Thymus (tissue), 11 donors: ENCODE results near the gene HSFX3. TPM values are rescaled to one million over a fixed set of nuclear protein-coding genes. Genes with fewer than 3 reads are reported as not detected.
"Not testable (repeated sequence)": the region's sequence is repeated elsewhere in the genome, so short reads cannot be mapped to it uniquely, and the experiment has no call there.

ENCODE experiments used
- DNase-seq, 9 donors: peaks; one replicate each; pipeline ENCODE4 v3.0.0-alpha.2; 2013; ENCODE audit warnings: low spot score in 9 of 9, low read depth in 6 of 9, missing footprints in 1 of 9
- H3K27ac ChIP-seq, 2 donors: one replicate each; pipeline ENCODE4 v1.5.1; 2013; ENCODE audit warnings: control low read depth in 1 of 2, low read depth in 1 of 2, low read length in 1 of 2, mild to moderate bottlenecking in 1 of 2, moderate library complexity in 1 of 2
- H3K27me3 ChIP-seq, 2 donors: one replicate each; pipeline ENCODE4 v1.5.1; 2013; ENCODE audit warnings: low read length in 1 of 2; ENCODE audit not compliant: control insufficient read depth in 2 of 2, insufficient read depth in 1 of 2
- H3K36me3 ChIP-seq, 2 donors: one replicate each; pipeline ENCODE4 v1.5.1; 2013; ENCODE audit warnings: low read length in 1 of 2, mild to moderate bottlenecking in 1 of 2, moderate library complexity in 1 of 2; ENCODE audit not compliant: control insufficient read depth in 2 of 2, insufficient read depth in 2 of 2
- H3K4me1 ChIP-seq, 2 donors: one replicate each; pipeline ENCODE4 v1.5.1; 2013; ENCODE audit warnings: low read length in 2 of 2; ENCODE audit not compliant: control insufficient read depth in 2 of 2, insufficient read depth in 2 of 2
- H3K4me3 ChIP-seq, 2 donors: one replicate each; pipeline ENCODE4 v1.5.1; 2013; ENCODE audit warnings: low read length in 2 of 2, control low read depth in 1 of 2, mild to moderate bottlenecking in 1 of 2
- H3K9me3 ChIP-seq, 2 donors: one replicate each; pipeline ENCODE4 v1.5.1; 2013; ENCODE audit warnings: low read length in 1 of 2, mild to moderate bottlenecking in 1 of 2; ENCODE audit not compliant: control insufficient read depth in 2 of 2, insufficient read depth in 1 of 2
- WGBS: extraction: QIAGEN DNeasy Blood & Tissue Kit; methylation state at CpG from one replicate; pipeline ENCODE4 v1.1.7; 2013; 5-methylcytosine and 5-hydroxymethylcytosine counted together
- polyA plus RNA-seq: library from polyadenylated mRNA; stranded (reverse); fragments of 200-250 nt; gene quantifications from one replicate; pipeline ENCODE4 v1.2.3, GENCODE V29; 2013
- total RNA-seq: library from RNA; stranded (reverse); fragments of 120-200 nt; gene quantifications from one replicate; pipeline ENCODE4 v1.2.4, GENCODE V29; 2013
- donor health status: healthy.

The HSFX3 gene
- total and polyA plus RNA-seq, 2 donors = 0.28 to 1.6 TPM

- not testable (repeated sequence) for H3K27me3 ChIP-seq, H3K36me3 ChIP-seq, H3K4me3 ChIP-seq, H3K9me3 ChIP-seq
- peak in 3 of 9 donors; percentile 24 to 66 (median 35) for DNase-seq
- Histone ChIP-seq H3K4me1 (peaks cover 0 to 10% of the 10 kb centered on the region in 2 donors), H3K27ac (peak overlapping the region in 1 of 2 donors; percentile 62)
- 5% methylated on average over 4 of the region's 10 CpGs for WGBS
Observed at GRCh38 chrX:149525389-149525788, 24.3 kb downstream of the HSFX3 start.

GRCh38 chrX:149522916-149523315 lies 26.8 kb downstream of the HSFX3 start:
- H3K4me3 ChIP-seq = no peak overlapping the region
- H3K4me1 ChIP-seq = peaks cover 0 to 10% of the 10 kb centered on the region in 2 donors
- no peaks in the 10 kb centered on the region for H3K36me3 ChIP-seq
- no peaks in the 10 kb centered on the region for H3K27me3 ChIP-seq
- no peak overlapping the region for H3K27ac ChIP-seq
- WGBS = 95% methylated on average over 2 of the region's 2 CpGs
- H3K9me3 ChIP-seq = no peaks in the 10 kb centered on the region
- no peak for DNase-seq

GRCh38 chrX:149521438-149521837 lies 28.3 kb downstream of the HSFX3 start:
- 27% methylated on average over 9 of the region's 9 CpGs for WGBS
- H3K36me3 ChIP-seq = no peaks in the 10 kb centered on the region

GRCh38 chrX:149520636-149521277 lies 29.0 kb downstream of the HSFX3 start:
- DNase-seq, H3K4me1 ChIP-seq, H3K27ac ChIP-seq, H3K36me3 ChIP-seq, H3K27me3 ChIP-seq, H3K9me3 ChIP-seq, H3K4me3 ChIP-seq: not testable (repeated sequence)
- 24% methylated on average over 3 of the region's 3 CpGs for WGBS

More at GRCh38 chrX:149521438-149521837, 28.3 kb downstream of the HSFX3 start:
- peaks cover 0 to 10% of the 10 kb centered on the region in 2 donors for H3K4me1 ChIP-seq
- H3K27ac ChIP-seq = no peak overlapping the region
- H3K4me3 ChIP-seq = no peak overlapping the region
- H3K27me3 ChIP-seq = no peaks in the 10 kb centered on the region
- no peaks in the 10 kb centered on the region for H3K9me3 ChIP-seq
- DNase-seq = peak in 1 of 9 donors; percentile 27

GRCh38 chrX:149518236-149518635 lies 31.5 kb downstream of the HSFX3 start:
- Histone ChIP-seq H3K4me1 (peaks cover 0 to 7% of the 10 kb centered on the region in 2 donors), H3K4me3 (no peak overlapping the region), H3K27me3 (no peaks in the 10 kb centered on the region), H3K9me3 (no peaks in the 10 kb centered on the region), H3K27ac (no peak overlapping the region), H3K36me3 (no peaks in the 10 kb centered on the region)
- DNase-seq = no peak
- WGBS = 96% methylated on average over 7 of the region's 7 CpGs

GRCh38 chrX:149517308-149517707 lies 32.4 kb downstream of the HSFX3 start:
- no peaks in the 10 kb centered on the region for H3K36me3 ChIP-seq
- H3K27me3 ChIP-seq = no peaks in the 10 kb centered on the region
- H3K4me3 ChIP-seq = no peak overlapping the region
- H3K9me3 ChIP-seq = no peaks in the 10 kb centered on the region
- 100% methylated on average over 1 of the region's 1 CpG for WGBS
- no peak for DNase-seq
- peaks cover 0 to 9% of the 10 kb centered on the region in 2 donors for H3K4me1 ChIP-seq
- no peak overlapping the region for H3K27ac ChIP-seq

- WGBS = 96% methylated on average over 2 of the region's 2 CpGs
- no peak overlapping the region for H3K27ac ChIP-seq
Observed at GRCh38 chrX:149516604-149517003, 33.1 kb downstream of the HSFX3 start.

GRCh38 chrX:149515954-149516602 lies 33.6 kb downstream of the HSFX3 start:
- no peak for DNase-seq
- no peak overlapping the region for H3K4me3 ChIP-seq
- WGBS = 77% methylated on average over 4 of the region's 4 CpGs

More at GRCh38 chrX:149516604-149517003, 33.1 kb downstream of the HSFX3 start:
- DNase-seq = no peak
- Histone ChIP-seq H3K27me3 (no peaks in the 10 kb centered on the region), H3K36me3 (no peaks in the 10 kb centered on the region), H3K4me3 (no peak overlapping the region), H3K9me3 (no peaks in the 10 kb centered on the region), H3K4me1 (peaks cover 0 to 12% of the 10 kb centered on the region in 2 donors)

GRCh38 chrX:149513825-149514428 lies 35.8 kb downstream of the HSFX3 start:
- Histone ChIP-seq H3K4me1 (peaks cover 0 to 12% of the 10 kb centered on the region in 2 donors), H3K9me3 (no peaks in the 10 kb centered on the region), H3K36me3 (no peaks in the 10 kb centered on the region), H3K4me3 (no peak overlapping the region), H3K27ac (no peak overlapping the region), H3K27me3 (peaks cover 0 to 2% of the 10 kb centered on the region in 2 donors)
- WGBS = 14% methylated on average over 9 of the region's 9 CpGs
- DNase-seq = peak in 1 of 9 donors; percentile 21

More at GRCh38 chrX:149515954-149516602, 33.6 kb downstream of the HSFX3 start:
- no peak overlapping the region for H3K27ac ChIP-seq
- peaks cover 0 to 12% of the 10 kb centered on the region in 2 donors for H3K4me1 ChIP-seq
- H3K36me3 ChIP-seq = no peaks in the 10 kb centered on the region
- H3K27me3 ChIP-seq = no peaks in the 10 kb centered on the region
- no peaks in the 10 kb centered on the region for H3K9me3 ChIP-seq
